ENCODE measurements around the gene HSD17B1.
A peak's percentile ranks its signal among the peaks of the same experiment; 100 is the strongest.

HSD17B1 gene

GRCh38 chr17:42568341-42569111 lies 15.8 kb downstream of the HSD17B1 start:
- no peak for DNase-seq

DNA sequence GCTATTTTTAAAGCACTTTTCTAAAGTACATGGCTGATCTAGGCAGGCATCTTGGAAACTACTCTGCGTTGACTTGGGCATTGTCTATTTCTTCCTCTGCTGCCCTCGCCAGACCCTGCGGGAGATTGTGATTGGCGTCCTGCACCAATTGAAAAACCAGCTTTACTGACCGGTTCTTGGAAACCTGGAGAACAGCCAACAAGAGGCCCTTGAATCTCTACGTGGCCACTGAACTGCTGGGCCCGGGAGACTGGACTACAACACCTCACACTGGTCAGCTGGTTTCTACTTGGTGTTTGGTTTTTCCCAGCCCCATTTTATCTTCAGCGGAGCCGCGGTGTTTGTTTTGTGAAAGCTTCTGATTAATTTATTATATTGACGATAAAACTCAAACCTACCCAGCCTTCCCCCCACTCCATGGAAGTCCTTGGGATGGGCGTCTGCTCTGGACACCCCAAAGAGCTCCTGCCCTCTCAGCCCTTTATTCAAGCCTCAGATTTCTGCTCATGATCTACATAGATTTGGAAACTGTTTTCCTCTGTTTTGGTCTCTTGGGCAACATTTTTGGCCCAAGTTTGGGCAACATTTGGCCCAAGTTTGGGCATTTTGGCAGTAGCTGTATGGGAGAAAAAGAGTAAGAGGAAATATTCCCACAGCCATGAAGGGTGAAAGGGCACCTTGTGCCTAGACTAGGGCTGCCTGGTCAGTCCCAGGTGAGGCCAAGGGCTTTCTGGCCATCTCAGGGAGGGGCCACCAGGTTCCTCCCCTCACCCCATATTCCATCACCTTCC lies 18.9 kb downstream of the HSD17B1 start:
- DNase-seq: no peak

DNA sequence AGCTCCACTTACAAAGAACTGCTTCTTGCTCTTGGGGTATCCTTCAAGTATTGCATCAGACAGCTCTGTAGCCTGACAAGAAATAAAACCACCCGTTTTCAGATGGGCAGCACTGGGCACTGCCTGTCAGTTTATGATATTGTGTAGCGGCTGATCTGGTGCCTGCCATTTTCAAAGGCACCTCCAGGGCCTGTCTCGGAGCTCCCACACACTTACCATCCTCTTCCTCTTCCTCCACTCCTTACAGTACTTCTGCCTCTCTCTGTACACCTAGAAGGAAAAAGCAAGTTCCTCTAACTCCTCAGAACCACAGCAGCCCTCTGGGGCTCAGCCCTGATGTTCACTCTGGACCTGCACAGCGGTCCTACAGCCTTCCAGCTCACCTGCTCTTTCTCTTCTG lies 20.4 kb downstream of the HSD17B1 start:
- DNase-seq: no peak

GRCh38 chr17:42574463-42574862 lies 21.7 kb downstream of the HSD17B1 start:
- no peak for DNase-seq

DNA sequence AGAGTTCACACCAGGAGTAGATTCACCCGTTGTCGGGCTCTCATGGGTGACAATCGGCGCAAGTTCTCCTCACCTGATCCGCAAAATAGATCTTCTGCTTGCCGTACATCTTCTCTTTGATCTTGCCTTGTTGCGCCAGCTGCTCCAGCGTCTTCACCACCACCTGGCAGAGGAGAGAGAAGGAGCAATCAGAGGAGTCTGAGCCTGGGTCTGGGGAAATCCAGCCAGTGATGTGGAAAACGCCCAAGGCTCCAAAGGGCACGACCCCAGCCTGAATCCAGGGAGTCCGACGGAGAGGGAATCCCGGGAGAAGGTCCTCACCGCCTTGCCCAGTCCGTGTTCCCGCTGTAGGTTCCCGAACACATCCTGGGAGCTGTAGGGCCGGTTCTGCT lies 24.4 kb downstream of the HSD17B1 start:
- DNase-seq: no peak

GRCh38 chr17:42577532-42578281 lies 25.0 kb downstream of the HSD17B1 start, which contains the start of gene PSMC3IP:
Gene PSMC3IP (minus strand): TSS chr17:42577729. CDS start chr17:42577686, 43 bp downstream.
- DNase-seq: peak; percentile 86

- DNase-seq: peak; percentile 86
Observed at GRCh38 chr17:42578282-42578869, 25.7 kb downstream of the HSD17B1 start.

DNA sequence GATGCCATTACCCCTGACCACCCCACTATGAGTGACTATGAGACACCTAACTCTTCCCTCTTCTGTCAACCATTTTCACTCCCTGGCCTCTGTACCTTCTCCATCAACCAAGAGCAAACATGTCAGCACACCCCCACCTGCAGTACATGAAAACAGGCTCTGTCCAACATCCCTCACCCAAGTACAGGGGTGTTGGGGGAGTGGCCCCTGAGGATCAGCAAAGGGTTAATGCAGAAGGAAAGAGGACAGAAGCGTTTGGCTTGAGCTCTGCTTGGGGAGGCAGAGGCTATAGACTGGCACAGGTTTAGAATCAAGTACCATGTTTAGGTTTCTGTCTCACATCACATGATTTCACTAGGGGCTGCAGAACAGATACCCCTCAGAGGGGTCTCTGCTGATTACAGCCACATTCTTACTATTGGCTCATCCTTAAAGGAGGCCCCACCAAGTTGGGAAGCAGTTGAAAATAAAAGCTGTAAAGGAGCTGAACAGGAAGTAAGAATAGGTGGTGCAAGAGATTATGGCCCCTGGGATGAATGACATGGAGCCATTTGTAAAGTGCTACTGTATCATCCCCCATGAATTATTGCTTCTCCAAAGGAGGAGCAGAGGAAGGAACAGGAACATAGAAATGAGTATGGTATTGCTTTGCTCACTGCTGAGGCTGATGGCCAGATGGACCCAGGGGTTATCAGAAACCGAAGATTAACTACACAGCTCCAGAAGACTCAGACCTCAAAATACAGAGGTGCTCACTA lies 27.2 kb downstream of the HSD17B1 start:
- DNase-seq: no peak

GRCh38 chr17:42581744-42582270 lies 29.1 kb downstream of the HSD17B1 start:
- DNase-seq: no peak

DNA sequence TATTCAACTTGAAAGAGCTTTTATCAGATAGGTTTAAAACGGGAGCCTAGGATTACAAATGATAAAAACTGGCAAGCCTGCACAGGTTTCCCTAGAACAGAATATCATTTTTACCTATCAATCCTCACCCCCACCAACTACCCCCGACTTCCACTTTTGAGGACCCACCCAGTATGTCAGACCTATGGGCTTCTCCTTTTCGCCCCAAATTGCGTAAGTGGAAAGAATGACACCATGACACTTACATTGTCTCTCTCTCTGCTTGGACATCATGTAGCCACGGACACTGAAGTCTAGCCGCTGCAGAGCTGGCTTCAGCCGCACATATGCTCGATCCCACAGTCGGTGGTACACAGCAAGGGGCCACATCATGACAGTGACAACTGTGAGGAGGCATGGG lies 32.2 kb downstream of the HSD17B1 start:
- no peak for DNase-seq

GRCh38 chr17:42585353-42585752 lies 32.6 kb downstream of the HSD17B1 start:
- DNase-seq: no peak

- no peak for DNase-seq
Observed at GRCh38 chr17:42586514-42587230, 33.9 kb downstream of the HSD17B1 start.

DNA sequence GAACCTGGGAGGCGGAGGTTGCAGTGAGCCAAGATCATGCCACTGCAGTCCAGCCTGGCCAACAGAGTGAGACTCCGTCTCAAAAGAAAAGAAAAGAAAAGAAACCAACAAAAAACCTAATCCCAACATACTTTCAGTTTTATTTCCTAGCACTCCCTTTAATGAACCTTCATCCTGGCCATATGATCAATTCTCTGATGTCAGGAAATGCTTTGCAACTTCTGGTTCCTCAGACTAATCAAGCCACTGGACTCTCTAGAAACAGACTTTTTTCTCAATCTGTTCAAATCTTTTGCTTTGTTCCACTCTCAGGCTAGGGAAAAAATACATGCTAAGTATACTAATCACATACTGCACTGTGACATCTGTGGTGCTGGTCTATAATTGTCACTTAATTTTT lies 38.2 kb downstream of the HSD17B1 start:
- no peak for DNase-seq

GRCh38 chr17:42591411-42591810 lies 38.7 kb downstream of the HSD17B1 start:
- DNase-seq: no peak

GRCh38 chr17:42596386-42596785 lies 43.7 kb downstream of the HSD17B1 start:
- no peak for DNase-seq

GRCh38 chr17:42598905-42599304 lies 46.2 kb downstream of the HSD17B1 start:
- DNase-seq: no peak

DNA sequence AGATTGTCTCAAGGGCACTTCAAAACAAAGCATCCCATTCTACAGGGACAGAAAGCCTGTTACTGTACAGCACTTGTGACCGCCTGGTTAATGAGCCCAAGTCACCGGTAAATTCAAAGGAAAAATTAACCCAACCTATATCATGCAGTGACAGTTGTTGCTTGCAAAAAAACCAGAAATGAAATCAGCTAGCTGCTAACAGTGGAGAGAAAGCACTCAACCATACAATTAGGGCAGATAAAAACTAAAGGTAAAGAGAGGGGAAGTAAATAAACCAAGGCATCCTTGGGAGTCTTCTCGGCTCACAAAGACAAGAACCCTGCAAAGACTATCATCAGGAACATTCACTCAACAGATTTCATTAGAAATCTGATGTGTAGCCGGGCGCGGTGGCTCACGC lies 50.6 kb downstream of the HSD17B1 start:
- no peak for DNase-seq
